ENCODE results near the gene SRRM4.

The SRRM4 gene

DNA sequence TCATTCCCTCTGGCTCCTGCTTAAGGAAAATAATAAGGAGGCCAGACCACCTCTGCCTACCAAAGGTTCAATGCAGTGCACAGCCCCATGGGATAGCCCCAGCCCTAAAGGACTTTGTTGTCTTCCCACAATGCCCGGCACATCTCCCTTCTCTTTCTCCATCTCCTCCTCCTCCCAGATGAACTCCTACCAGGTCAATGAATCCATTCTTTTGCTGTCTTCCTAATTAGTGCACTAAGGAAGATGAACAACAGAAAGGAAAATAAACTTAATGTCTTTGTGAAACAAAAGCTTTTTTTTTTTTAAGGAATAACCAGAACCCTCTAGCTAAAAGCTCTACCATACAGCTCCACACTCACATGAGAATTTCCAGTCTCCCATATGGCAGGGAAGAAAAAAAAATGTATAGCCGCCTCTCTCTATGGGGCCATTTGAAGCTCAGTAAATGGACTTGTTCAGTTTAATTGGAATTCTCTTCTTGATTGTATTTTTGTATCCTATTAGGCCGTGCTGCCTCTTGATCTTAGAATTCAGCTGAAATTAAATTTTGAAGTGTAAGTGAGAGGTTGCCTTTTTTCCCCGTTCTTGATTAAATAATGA lies 155.6 kb downstream of the SRRM4 start:
- TF ChIP-seq, protein P1, sequence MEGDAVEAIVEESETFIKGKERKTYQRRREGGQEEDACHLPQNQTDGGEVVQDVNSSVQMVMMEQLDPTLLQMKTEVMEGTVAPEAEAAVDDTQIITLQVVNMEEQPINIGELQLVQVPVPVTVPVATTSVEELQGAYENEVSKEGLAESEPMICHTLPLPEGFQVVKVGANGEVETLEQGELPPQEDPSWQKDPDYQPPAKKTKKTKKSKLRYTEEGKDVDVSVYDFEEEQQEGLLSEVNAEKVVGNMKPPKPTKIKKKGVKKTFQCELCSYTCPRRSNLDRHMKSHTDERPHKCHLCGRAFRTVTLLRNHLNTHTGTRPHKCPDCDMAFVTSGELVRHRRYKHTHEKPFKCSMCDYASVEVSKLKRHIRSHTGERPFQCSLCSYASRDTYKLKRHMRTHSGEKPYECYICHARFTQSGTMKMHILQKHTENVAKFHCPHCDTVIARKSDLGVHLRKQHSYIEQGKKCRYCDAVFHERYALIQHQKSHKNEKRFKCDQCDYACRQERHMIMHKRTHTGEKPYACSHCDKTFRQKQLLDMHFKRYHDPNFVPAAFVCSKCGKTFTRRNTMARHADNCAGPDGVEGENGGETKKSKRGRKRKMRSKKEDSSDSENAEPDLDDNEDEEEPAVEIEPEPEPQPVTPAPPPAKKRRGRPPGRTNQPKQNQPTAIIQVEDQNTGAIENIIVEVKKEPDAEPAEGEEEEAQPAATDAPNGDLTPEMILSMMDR (IDR thresholded peaks at IDR 0.05) = no peak
- no peak for TF ChIP-seq ZFX (IDR thresholded peaks at IDR 0.05; ENCODE audit: borderline replicate concordance)

DNA sequence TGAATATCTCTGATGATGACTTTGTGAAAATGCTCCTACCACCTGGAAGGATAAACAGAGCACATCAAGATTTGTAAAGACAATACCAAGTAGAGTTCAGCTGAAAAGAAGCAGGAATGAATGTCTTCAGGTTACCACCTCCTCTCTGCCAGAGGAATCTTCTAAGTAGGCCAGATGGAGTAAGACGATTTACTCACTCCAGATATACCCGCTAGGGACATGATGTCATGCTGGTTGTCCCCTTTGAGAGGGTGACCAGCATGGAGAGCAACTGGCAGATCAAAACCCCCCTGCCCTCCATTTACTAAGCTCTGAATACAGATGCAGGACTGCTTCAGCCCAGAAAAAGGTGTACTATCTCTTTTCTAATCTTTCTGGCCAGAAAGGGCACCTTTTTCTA lies 158.1 kb downstream of the SRRM4 start:
- TF ChIP-seq, protein P1 (IDR thresholded peaks at IDR 0.05) = no peak
- TF ChIP-seq ZFX (IDR thresholded peaks at IDR 0.05; ENCODE audit: borderline replicate concordance) = no peak
- H3K27ac ChIP-seq = no peak overlapping the region

More for the DNA sequence above, 155.6 kb downstream of the SRRM4 start:
- H3K27ac ChIP-seq = no peak overlapping the region

DNA sequence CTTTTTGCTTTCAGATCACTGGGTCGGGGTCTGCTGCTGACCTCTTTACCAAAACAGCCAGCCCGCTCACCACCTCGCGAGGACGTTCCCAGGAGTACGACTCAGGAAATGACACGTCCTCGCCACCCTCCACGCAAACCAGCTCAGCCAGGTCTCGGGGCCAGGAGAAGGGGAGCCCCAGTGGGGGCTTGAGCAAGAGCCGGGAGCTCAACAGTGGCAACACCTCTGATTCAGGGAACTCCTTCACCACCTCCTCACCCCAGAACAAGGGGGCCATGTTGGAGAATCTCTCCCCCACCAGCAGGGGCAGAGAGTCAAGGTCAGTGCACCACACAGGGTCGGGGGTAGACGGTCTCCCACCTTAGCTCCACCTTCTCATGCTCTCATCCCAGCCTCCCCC lies 164.0 kb downstream of the SRRM4 start:
- peak overlapping the region; percentile 19 for H3K27ac ChIP-seq

DNA sequence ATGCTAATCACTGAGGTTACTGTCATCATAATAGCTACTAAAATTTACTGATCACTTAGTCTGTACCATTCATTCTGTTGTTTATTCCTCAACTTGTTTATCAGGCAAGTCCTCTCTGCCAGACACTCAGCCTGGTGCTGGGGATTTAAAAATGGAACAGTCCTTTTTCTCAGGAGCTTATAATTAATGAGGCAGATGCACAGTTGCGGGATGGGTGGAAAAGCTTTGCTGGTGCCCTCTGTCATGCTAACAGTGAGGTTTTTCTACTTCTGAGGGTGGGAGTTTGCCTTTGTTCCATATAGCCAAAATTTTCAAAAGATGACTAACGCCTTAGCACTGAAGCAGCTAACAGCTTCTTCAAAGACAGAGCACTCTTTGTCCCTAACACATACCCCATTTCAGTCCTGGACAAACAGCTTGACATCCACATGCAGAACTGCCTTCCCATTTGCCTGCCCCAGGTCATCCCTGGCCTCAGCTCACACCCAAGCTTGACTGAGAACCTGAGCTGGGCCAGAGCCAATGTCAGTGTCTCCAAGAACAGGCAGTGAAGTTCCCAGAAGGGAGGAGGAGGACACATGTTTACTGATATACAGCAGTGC lies 166.6 kb downstream of the SRRM4 start:
- 0 out of 2 replicates have a peak overlapping the region, but pooled peaks have one; percentile 0 for H3K27ac ChIP-seq
- TF ChIP-seq, protein P1 (IDR thresholded peaks at IDR 0.05) = no peak
- no peak for TF ChIP-seq ZFX (IDR thresholded peaks at IDR 0.05; ENCODE audit: borderline replicate concordance)

More for the DNA sequence above, 164.0 kb downstream of the SRRM4 start:
- TF ChIP-seq, protein P1 (IDR thresholded peaks at IDR 0.05) = no peak
- no peak for TF ChIP-seq ZFX (IDR thresholded peaks at IDR 0.05; ENCODE audit: borderline replicate concordance)

DNA sequence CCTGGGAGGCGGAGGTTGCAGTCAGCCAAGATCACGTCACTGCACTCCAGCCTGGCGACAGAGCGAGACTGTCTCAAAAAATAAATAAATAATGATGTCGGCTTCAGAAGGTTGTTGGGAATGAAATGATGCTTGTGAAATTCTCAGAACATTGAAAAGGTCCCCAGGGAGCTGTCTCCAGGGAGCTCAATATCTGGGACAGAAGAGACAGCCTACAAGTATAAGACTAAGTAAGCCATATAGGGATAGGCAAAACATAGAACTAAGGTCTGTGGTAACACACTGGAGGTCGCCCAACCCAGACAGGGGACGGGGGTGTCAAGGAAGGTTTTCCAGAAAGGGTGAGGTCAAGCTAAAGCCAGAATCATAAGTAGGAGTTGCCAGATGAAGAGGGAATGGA lies 167.9 kb downstream of the SRRM4 start:
- no peak for TF ChIP-seq ZFX (IDR thresholded peaks at IDR 0.05; ENCODE audit: borderline replicate concordance)
- TF ChIP-seq, protein P1 (IDR thresholded peaks at IDR 0.05) = no peak
- H3K27ac ChIP-seq = peak overlapping the region; percentile 0; the same call in 1 of the 2 replicates

DNA sequence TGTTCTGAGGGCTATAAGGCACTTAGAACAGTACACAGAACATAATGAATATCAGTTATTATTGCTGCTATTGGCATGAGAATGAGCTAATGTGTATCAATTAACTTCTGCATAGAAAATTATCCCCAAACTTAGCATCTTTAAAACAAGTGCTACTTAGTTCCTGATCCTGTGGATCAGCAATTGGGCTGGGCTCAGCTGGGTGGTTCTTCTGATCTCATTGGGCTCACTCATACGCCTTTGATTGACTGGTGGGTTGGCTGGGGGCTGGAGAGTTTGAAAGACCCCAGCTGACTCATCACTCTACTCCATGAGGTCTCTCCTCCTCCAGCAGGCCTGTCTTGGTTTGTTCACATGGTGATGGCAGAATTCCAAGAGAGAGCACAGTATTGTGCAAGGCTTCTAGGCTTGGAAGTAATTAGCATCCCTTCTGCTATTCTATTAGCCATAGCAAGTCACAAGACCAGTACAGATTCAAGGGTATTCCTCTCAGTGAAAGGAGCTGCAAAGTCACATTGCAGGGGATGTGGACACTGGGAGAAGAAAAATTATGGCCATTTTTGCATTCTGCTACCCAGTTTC lies 170.2 kb downstream of the SRRM4 start:
- TF ChIP-seq ZFX (IDR thresholded peaks at IDR 0.05; ENCODE audit: borderline replicate concordance) = no peak
- TF ChIP-seq, protein P1 (IDR thresholded peaks at IDR 0.05) = no peak
- no peak overlapping the region; the same call in 1 of the 2 replicates for H3K27ac ChIP-seq
